ENCODE measurements around the gene TSHZ3. TPM values are rescaled to one million over a fixed set of nuclear protein-coding genes. Genes with fewer than 3 reads are reported as not detected.
A peak's percentile ranks its signal among the peaks of the same experiment; 100 is the strongest.

The TSHZ3 gene
- total RNA-seq, 1 donor from 2014 or later: 5.8 TPM

DNA sequence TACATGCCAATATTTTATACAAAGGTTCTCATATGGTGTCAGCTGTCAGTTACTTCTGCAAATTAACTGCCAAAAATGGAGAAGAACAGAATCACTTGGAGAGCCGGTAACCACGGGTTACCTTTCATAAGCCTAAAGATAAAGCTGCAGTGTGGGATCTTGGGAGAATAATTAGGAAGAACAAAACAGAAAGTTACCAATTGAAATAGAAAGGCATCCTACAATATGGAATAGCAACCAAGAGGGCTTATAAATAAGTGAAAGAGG, 74.2 kb downstream of the TSHZ3 start:
- H3K27me3 ChIP-seq: no peaks in the 10 kb centered on the region
- H3K27ac ChIP-seq: no peak overlapping the region
- H3K9me3 ChIP-seq: no peaks in the 10 kb centered on the region
- no peak overlapping the region for H3K4me3 ChIP-seq
- DNase-seq (no peak), ATAC-seq (peak; percentile 20)
- no peaks in the 10 kb centered on the region for H3K4me1 ChIP-seq
- TF ChIP-seq CTCF (IDR thresholded peaks at IDR 0.05): no peak
- intact Hi-C loops (cut with DNase I): no loop called here
- no peaks in the 10 kb centered on the region for H3K36me3 ChIP-seq

DNA sequence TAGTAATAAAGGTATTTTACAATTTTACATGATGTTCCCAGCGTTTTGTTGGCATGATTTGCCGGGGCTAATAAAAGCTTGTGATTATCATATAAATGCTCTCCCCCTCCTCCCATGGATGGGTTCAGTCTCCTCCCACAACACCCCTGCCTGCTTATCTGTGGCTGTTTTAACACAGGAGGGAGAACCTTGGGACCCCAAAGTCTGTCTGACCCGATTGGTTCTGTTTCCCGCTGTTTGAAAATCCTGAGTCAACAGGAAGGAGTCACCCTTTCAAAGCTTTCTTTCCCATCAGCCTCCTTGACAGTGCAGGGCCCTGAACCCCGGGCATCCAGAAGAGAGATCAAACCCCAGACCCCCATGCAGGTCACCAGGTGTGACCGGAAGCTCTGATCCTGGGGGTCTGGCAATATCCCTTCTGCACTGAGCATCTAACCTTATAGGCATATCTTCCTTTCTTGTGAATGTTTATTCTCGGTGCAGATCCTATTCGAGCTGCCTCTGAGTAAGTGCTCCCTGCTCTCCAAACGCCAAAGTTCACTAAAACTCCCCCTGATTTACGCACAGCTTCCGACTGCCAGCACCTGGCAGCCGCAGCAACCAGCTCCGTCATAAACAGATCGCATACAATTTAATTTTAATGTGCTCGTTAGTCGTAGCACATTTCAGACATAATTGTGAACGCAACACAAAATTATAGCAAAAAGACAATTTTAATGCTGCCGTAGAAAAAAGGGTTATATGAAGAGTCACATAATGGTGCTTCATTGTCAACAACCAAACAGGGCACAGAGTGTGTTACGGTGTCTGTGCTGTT, 74.8 kb downstream of the TSHZ3 start:
- no peak for TF ChIP-seq CTCF (IDR thresholded peaks at IDR 0.05)
- no peak overlapping the region for H3K4me3 ChIP-seq
- DNase-seq (peak; percentile 17), ATAC-seq (no peak)
- intact Hi-C loops (cut with DNase I): no loop called here
- no peaks in the 10 kb centered on the region for H3K9me3 ChIP-seq
- H3K27ac ChIP-seq: no peak overlapping the region
- H3K36me3 ChIP-seq: no peaks in the 10 kb centered on the region
- H3K4me1 ChIP-seq: no peaks in the 10 kb centered on the region
- no peaks in the 10 kb centered on the region for H3K27me3 ChIP-seq

- ATAC-seq (no peak), DNase-seq (peak; percentile 32)
- Histone ChIP-seq H3K36me3 (no peaks in the 10 kb centered on the region), H3K9me3 (no peaks in the 10 kb centered on the region), H3K4me3 (no peak overlapping the region), H3K27ac (no peak overlapping the region), H3K4me1 (no peaks in the 10 kb centered on the region), H3K27me3 (no peaks in the 10 kb centered on the region)
- no peak for TF ChIP-seq CTCF (IDR thresholded peaks at IDR 0.05)
- intact Hi-C loops (cut with DNase I): no loop called here
These were observed 76.6 kb downstream of the TSHZ3 start for GRCh38 chr19:31272583-31273106.

- TF ChIP-seq CTCF (IDR thresholded peaks at IDR 0.05): no peak
- DNase-seq: peak; percentile 37
- Histone ChIP-seq H3K27ac (no peak overlapping the region), H3K27me3 (no peaks in the 10 kb centered on the region), H3K4me1 (no peaks in the 10 kb centered on the region), H3K4me3 (no peak overlapping the region), H3K9me3 (no peaks in the 10 kb centered on the region), H3K36me3 (no peaks in the 10 kb centered on the region)
- intact Hi-C loops (cut with DNase I): no loop called here
- no peak for ATAC-seq
These were observed 77.8 kb downstream of the TSHZ3 start for GRCh38 chr19:31271306-31271911.

- no peak for TF ChIP-seq CTCF (IDR thresholded peaks at IDR 0.05)
- Histone ChIP-seq H3K4me1 (no peaks in the 10 kb centered on the region), H3K36me3 (no peaks in the 10 kb centered on the region), H3K27ac (no peak overlapping the region), H3K9me3 (no peaks in the 10 kb centered on the region), H3K27me3 (no peaks in the 10 kb centered on the region), H3K4me3 (no peak overlapping the region)
- ATAC-seq (no peak), DNase-seq (no peak)
- intact Hi-C loops (cut with DNase I): no loop called here
These were observed 78.3 kb downstream of the TSHZ3 start for GRCh38 chr19:31270897-31271296.
